Measurements from ENCODE around the gene EME2. TPM values are rescaled to one million over a fixed set of nuclear protein-coding genes. Genes with fewer than 3 reads are reported as not detected.

Gene EME2
- total and polyA plus RNA-seq, 2 experiments from 2014 or later, result 4.1 to 15.0 TPM

DNA sequence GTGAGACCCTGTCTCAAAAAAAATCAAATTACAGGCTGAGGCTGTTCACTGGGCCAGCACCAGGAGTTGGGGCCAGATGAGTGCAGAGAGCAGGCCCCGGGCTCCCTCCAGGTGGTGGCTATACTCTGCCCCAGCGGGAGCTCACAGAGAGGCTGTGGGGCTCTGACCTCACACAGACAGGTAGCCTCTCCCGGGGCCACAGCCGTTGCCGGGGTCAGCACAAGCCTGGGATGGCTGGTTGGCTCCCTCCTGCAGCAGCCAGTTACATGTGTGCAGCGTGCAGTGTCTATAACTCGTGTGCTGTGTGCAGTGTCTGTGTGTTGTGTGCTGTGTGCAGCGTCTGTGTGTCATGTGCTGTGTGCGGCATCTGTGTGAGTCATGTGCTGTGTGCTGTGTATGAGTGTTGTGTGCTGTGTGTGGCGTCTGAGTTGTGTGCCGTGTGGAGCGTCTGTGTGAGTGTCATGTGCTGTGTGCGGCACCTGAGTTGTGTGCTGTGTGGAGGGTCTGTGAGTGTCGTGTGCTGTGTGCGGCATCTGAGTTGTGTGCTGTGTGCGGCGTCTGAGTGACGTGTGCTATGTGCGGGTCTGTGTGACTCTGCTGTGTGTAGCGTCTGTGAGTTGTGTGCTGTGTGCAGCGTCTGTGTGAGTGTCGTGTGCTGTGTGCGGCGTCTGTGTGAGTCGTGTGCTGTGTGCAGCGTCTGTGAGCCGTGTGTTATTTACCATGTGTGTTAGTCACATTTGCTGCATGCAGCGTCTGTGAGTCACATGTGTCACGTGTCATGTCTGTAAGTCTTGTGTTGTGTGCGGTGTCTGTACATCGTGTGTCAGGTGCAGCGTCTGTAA, 45.7 kb upstream of the EME2 start (continued):
- TF ChIP-seq ZNF462 (CRISPR knock-in tag; IDR thresholded peaks at IDR 0.05) (no peak), EZH2phosphoT487 (IDR thresholded peaks at IDR 0.05; ENCODE audit: unreplicated experiment) (no peak), EZH2 (IDR thresholded peaks at IDR 0.05; ENCODE audit: low read depth, unreplicated experiment) (no peak), CREB1 (CRISPR knock-in tag; IDR thresholded peaks at IDR 0.05; ENCODE audit: low read depth) (no peak)
- TF ChIP-seq, protein P1, sequence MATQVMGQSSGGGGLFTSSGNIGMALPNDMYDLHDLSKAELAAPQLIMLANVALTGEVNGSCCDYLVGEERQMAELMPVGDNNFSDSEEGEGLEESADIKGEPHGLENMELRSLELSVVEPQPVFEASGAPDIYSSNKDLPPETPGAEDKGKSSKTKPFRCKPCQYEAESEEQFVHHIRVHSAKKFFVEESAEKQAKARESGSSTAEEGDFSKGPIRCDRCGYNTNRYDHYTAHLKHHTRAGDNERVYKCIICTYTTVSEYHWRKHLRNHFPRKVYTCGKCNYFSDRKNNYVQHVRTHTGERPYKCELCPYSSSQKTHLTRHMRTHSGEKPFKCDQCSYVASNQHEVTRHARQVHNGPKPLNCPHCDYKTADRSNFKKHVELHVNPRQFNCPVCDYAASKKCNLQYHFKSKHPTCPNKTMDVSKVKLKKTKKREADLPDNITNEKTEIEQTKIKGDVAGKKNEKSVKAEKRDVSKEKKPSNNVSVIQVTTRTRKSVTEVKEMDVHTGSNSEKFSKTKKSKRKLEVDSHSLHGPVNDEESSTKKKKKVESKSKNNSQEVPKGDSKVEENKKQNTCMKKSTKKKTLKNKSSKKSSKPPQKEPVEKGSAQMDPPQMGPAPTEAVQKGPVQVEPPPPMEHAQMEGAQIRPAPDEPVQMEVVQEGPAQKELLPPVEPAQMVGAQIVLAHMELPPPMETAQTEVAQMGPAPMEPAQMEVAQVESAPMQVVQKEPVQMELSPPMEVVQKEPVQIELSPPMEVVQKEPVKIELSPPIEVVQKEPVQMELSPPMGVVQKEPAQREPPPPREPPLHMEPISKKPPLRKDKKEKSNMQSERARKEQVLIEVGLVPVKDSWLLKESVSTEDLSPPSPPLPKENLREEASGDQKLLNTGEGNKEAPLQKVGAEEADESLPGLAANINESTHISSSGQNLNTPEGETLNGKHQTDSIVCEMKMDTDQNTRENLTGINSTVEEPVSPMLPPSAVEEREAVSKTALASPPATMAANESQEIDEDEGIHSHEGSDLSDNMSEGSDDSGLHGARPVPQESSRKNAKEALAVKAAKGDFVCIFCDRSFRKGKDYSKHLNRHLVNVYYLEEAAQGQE (IDR thresholded peaks at IDR 0.05; ENCODE audit: unreplicated experiment), result no peak

Measured in GM23338 (cell line).